Neuronal stem cell (in vitro differentiated cells): Measurements from ENCODE around the gene IMMP2L.

Experiments used
- DNase-seq: peaks from one replicate; pipeline ENCODE4 v3.0.0-alpha.2; 2013; ENCODE audit warnings: low spot score
- H2AFZ ChIP-seq: one replicate; pipeline ENCODE4 v1.6.1; 2013; ENCODE audit warnings: mild to moderate bottlenecking, low read length, inconsistent platforms
- H2AK5ac ChIP-seq: 2 replicates; pipeline ENCODE4 v1.6.1; 2013; ENCODE audit warnings: low read depth, mild to moderate bottlenecking, inconsistent platforms, low read length, moderate library complexity, mixed read lengths
- H2BK120ac ChIP-seq: 2 replicates; pipeline ENCODE4 v1.6.1; 2013; ENCODE audit warnings: low read depth, mild to moderate bottlenecking, inconsistent platforms, low read length, moderate library complexity, mixed read lengths
- H2BK12ac ChIP-seq: one replicate; pipeline ENCODE4 v1.6.1; 2013; ENCODE audit warnings: low read length, inconsistent platforms
- H2BK15ac ChIP-seq: 2 replicates; pipeline ENCODE4 v1.6.1; 2013; ENCODE audit warnings: mild to moderate bottlenecking, low read length, inconsistent platforms, mixed read lengths
- H2BK5ac ChIP-seq: one replicate; pipeline ENCODE4 v1.6.1; 2013; ENCODE audit warnings: inconsistent platforms, mild to moderate bottlenecking, low read length, moderate library complexity
- H3K14ac ChIP-seq: one replicate; pipeline ENCODE4 v1.6.1; 2013; ENCODE audit warnings: low read length, inconsistent platforms
- H3K18ac ChIP-seq: 2 replicates; pipeline ENCODE4 v1.6.1; 2013; ENCODE audit warnings: low read length, inconsistent platforms
- H3K23ac ChIP-seq: 2 replicates; pipeline ENCODE4 v1.6.1; 2013; ENCODE audit warnings: low read depth, mild to moderate bottlenecking, mixed read lengths, low read length, inconsistent platforms; ENCODE audit not compliant: poor library complexity
- H3K27ac ChIP-seq: replicated peaks from 3 replicates; pipeline ENCODE4 v1.5.1; 2013; ENCODE audit warnings: low read length, inconsistent platforms
- H3K27me3 ChIP-seq, 3 experiments: 2 replicates each; pipeline ENCODE4 v1.6.1; 2013; ENCODE audit warnings: low read length in 3 of 3, mild to moderate bottlenecking in 2 of 3, inconsistent platforms in 1 of 3, low read depth in 1 of 3, mixed read lengths in 1 of 3, moderate library complexity in 1 of 3; ENCODE audit not compliant: control insufficient read depth in 3 of 3, insufficient read depth in 3 of 3
- H3K36me3 ChIP-seq, 2 donors: replicated peaks in 1 of 2; 2 replicates each; pipeline ENCODE4 v1.6.1; 2013; ENCODE audit warnings: low read length in 2 of 2; ENCODE audit not compliant: control insufficient read depth in 2 of 2, insufficient read depth in 2 of 2
- H3K4ac ChIP-seq: 2 replicates; pipeline ENCODE4 v1.6.1; 2013; ENCODE audit warnings: inconsistent platforms, mild to moderate bottlenecking, low read length, moderate library complexity
- H3K4me1 ChIP-seq, 2 donors: 1 replicate in 1 of 2; 2 replicates in 1 of 2; pipeline ENCODE4 v1.6.1; 2013; ENCODE audit warnings: low read length in 2 of 2, low read depth in 1 of 2; ENCODE audit not compliant: control insufficient read depth in 2 of 2, insufficient read depth in 1 of 2
- H3K4me2 ChIP-seq: one replicate; pipeline ENCODE4 v1.6.1; 2013; ENCODE audit warnings: mild to moderate bottlenecking, low read length, inconsistent platforms; ENCODE audit not compliant: insufficient read depth, poor library complexity, severe bottlenecking
- H3K4me3 ChIP-seq, 2 donors: 2 replicates each; pipeline ENCODE4 v1.5.1; 2013; ENCODE audit warnings: low read length in 2 of 2, mild to moderate bottlenecking in 2 of 2, inconsistent platforms in 1 of 2, moderate library complexity in 1 of 2
- H3K79me1 ChIP-seq: one replicate; pipeline ENCODE4 v1.6.1; 2013; ENCODE audit warnings: low read depth, mild to moderate bottlenecking, inconsistent platforms, low read length, moderate library complexity
- H3K9ac ChIP-seq: one replicate; pipeline ENCODE4 v1.6.1; 2013; ENCODE audit warnings: mild to moderate bottlenecking, low read depth, low read length, inconsistent platforms; ENCODE audit not compliant: poor library complexity
- H3K9me3 ChIP-seq, 2 donors: replicated peaks in 1 of 2; 2 replicates each; pipeline versions ENCODE3 to v1.6.1; 2013; ENCODE audit warnings: low read length in 2 of 2, mild to moderate bottlenecking in 2 of 2, inconsistent platforms in 1 of 2, low read depth in 1 of 2, mixed read lengths in 1 of 2, moderate library complexity in 1 of 2; ENCODE audit not compliant: control insufficient read depth in 2 of 2, insufficient read depth in 1 of 2
- H4K8ac ChIP-seq: one replicate; pipeline ENCODE4 v1.6.1; 2013; ENCODE audit warnings: low read depth, mild to moderate bottlenecking, inconsistent platforms, low read length, moderate library complexity
- H4K91ac ChIP-seq: one replicate; pipeline ENCODE4 v1.6.1; 2013; ENCODE audit warnings: low read length, low read depth, mild to moderate bottlenecking, inconsistent platforms; ENCODE audit not compliant: poor library complexity
- WGBS, 2 donors: extraction: QIAGEN DNeasy Blood & Tissue Kit; methylation state at CpG; one replicate each; pipeline ENCODE4 v1.1.7; 2013; ENCODE audit warnings: missing lambda C conversion rate in 2 of 2, mixed read lengths in 1 of 2; ENCODE audit not compliant: insufficient read length in 2 of 2, insufficient replicate concordance in 1 of 2; ENCODE audit errors: extremely low coverage in 2 of 2; 5-methylcytosine and 5-hydroxymethylcytosine counted together

The IMMP2L gene

DNA sequence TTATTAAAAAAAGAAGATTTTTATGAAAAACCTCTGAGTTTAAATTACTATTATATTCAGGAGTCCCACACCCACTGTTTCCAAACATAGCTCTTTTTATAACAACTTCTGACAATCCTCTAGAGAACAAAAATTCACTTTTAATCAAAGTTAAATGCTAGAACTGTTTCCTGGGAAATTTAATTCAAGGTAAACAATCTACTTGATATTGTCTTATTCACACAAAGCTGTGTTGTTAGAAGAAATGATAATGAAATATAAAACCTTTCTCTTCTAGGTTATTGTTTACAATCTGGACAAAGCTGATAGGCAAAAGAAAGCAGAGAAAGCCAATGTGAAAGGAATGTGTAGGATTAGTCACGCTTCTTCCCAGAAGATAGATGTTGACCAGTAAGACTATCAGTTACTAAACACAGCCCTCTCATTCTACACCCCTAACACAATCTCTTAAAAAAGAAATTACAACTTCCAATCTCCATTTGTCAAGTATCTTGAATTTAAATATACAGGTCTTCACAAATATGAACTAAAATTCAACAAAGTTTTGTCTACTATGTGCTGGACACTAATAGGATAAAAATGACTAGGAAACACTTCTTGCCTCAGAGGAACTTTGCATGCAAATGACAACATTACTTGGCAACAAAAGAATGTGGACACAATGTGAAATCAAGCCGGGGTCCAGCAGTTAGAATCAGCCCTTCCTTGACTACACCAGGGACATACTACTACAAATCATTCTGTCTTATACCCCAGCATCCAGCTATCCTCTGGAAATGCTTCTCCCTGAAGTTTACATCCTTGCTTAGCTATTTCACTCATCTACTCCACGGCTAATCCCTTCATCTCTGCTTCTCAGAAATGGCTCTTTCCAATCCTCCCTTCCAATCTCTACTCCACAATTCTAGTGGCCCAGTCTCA, 123.7 kb downstream of the IMMP2L start:
- Histone ChIP-seq H3K9ac (no peak overlapping the region), H3K14ac (no peak overlapping the region), H3K23ac (no peak overlapping the region), H3K4me2 (no peak overlapping the region), H2BK15ac (no peak overlapping the region), H2AFZ (peak overlapping the region; percentile 72), H3K27ac (no peak overlapping the region), H3K79me1 (no peaks in the 10 kb centered on the region), H3K4ac (no peak overlapping the region), H3K4me3 (no peak overlapping the region), H4K91ac (no peak overlapping the region), H2BK120ac (no peak overlapping the region), H2BK5ac (no peak overlapping the region), H4K8ac (no peak overlapping the region), H3K18ac (no peak overlapping the region), H3K9me3 (peaks cover 0 to 13% of the 10 kb centered on the region in 2 donors), H2AK5ac (no peak overlapping the region), H3K36me3 (no peaks in the 10 kb centered on the region), H3K4me1 (peaks cover 4 to 6% of the 10 kb centered on the region in 2 donors), H3K27me3 (no peaks in the 10 kb centered on the region), H2BK12ac (no peak overlapping the region)
- DNase-seq = no peak
- WGBS, 2 donors = no CpG with 5 or more reads among the region's 3 CpGs

GRCh38 chr7:111437736-111438135, 124.6 kb downstream of the IMMP2L start:
- H3K36me3 ChIP-seq = no peaks in the 10 kb centered on the region
- H4K8ac ChIP-seq = no peak overlapping the region
- H3K4ac ChIP-seq = no peak overlapping the region
- H3K27me3 ChIP-seq = no peaks in the 10 kb centered on the region
- H2AFZ ChIP-seq = no peak overlapping the region
- H2BK5ac ChIP-seq = no peak overlapping the region
- no peak for DNase-seq
- no CpG with 5 or more reads among the region's 2 CpGs for WGBS, 2 donors
- no peak overlapping the region for H3K4me3 ChIP-seq
- H2BK12ac ChIP-seq = no peak overlapping the region
- H3K27ac ChIP-seq = no peak overlapping the region
- H3K14ac ChIP-seq = no peak overlapping the region
- H4K91ac ChIP-seq = no peak overlapping the region
- no peak overlapping the region for H3K23ac ChIP-seq
- no peak overlapping the region for H2BK15ac ChIP-seq
- peaks cover 4 to 6% of the 10 kb centered on the region in 2 donors for H3K4me1 ChIP-seq
- no peak overlapping the region for H3K9ac ChIP-seq
- no peak overlapping the region for H2AK5ac ChIP-seq
- H3K18ac ChIP-seq = no peak overlapping the region
- H2BK120ac ChIP-seq = no peak overlapping the region
- H3K79me1 ChIP-seq = no peaks in the 10 kb centered on the region
- peaks cover 0 to 16% of the 10 kb centered on the region in 2 donors for H3K9me3 ChIP-seq
- no peak overlapping the region for H3K4me2 ChIP-seq

DNA sequence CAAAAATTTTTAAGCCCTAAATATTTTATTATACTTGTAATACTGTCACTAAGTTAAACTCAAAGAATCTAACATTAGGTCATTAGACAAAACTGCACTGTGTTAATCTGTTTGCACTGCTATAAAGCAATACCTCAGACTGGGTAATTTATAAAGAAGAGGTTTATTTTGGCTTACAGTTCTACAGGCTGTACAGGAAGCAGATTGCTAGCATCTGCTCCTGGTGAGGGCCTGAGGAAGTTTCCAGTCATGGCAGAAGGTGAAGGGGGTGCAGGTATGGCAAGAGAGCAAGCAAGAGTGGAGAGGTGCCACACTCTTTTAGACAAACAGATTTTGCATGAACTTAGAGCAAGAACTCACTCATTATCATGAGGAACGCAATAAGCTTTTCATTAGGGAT, 125.7 kb downstream of the IMMP2L start:
- no peak overlapping the region for H3K4me3 ChIP-seq
- H3K27ac ChIP-seq = no peak overlapping the region
- no peak overlapping the region for H3K9ac ChIP-seq
- H3K4ac ChIP-seq = no peak overlapping the region
- H3K23ac ChIP-seq = no peak overlapping the region
- no peak overlapping the region for H3K18ac ChIP-seq
- no peak overlapping the region for H2BK120ac ChIP-seq
- H4K8ac ChIP-seq = no peak overlapping the region
- H3K14ac ChIP-seq = no peak overlapping the region
- peaks cover 4 to 6% of the 10 kb centered on the region in 2 donors for H3K4me1 ChIP-seq
- H2BK5ac ChIP-seq = no peak overlapping the region
- H3K79me1 ChIP-seq = no peaks in the 10 kb centered on the region
- H2AFZ ChIP-seq = no peak overlapping the region
- no peaks in the 10 kb centered on the region for H3K36me3 ChIP-seq
- no peak overlapping the region for H2BK12ac ChIP-seq
- no CpG with 5 or more reads among the region's 1 CpG for WGBS, 2 donors
- no peak for DNase-seq
- no peaks in the 10 kb centered on the region for H3K27me3 ChIP-seq
- no peak overlapping the region for H3K4me2 ChIP-seq
- no peak overlapping the region for H2BK15ac ChIP-seq
- H3K9me3 ChIP-seq = peaks cover 0 to 16% of the 10 kb centered on the region in 2 donors
- H4K91ac ChIP-seq = no peak overlapping the region
- H2AK5ac ChIP-seq = no peak overlapping the region

DNA sequence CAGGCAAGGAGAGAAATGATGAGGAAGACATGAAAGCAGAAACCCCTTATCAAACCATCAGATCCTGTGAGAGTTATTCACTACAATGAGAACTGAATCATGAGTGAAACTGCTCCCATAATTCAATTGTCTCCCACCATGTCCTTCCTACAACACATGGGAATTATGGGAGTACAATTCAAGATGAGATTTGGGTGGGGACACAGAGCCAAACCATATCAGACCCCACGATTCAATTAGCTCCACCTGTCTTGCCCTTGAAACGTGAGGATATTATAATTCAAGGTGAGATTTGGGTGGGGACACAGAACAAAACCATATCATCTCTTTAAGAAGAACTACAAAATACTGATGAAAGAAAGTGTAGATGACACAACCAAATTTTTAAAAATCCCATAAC, 128.9 kb downstream of the IMMP2L start:
- Histone ChIP-seq H3K4me1 (peaks cover 0 to 2% of the 10 kb centered on the region in 2 donors), H3K18ac (no peak overlapping the region), H3K9ac (no peak overlapping the region), H2BK15ac (no peak overlapping the region), H3K23ac (no peak overlapping the region), H2AFZ (no peak overlapping the region), H3K14ac (no peak overlapping the region), H2BK12ac (no peak overlapping the region), H3K4me2 (no peak overlapping the region), H3K9me3 (peaks cover 0 to 4% of the 10 kb centered on the region in 2 donors), H4K91ac (no peak overlapping the region), H2BK120ac (no peak overlapping the region), H2AK5ac (no peak overlapping the region), H3K79me1 (no peaks in the 10 kb centered on the region), H4K8ac (no peak overlapping the region), H2BK5ac (no peak overlapping the region), H3K27me3 (no peaks in the 10 kb centered on the region), H3K4me3 (no peak overlapping the region), H3K4ac (no peak overlapping the region), H3K27ac (no peak overlapping the region), H3K36me3 (no peaks in the 10 kb centered on the region)
- no CpG with 5 or more reads among the region's 2 CpGs for WGBS, 2 donors
- DNase-seq = no peak
